ENCODE measurements around the gene TAF1L.
"Not testable (repeated sequence)": the region's sequence is repeated elsewhere in the genome, so short reads cannot be mapped to it uniquely, and the experiment has no call there.

The TAF1L gene, protein sequence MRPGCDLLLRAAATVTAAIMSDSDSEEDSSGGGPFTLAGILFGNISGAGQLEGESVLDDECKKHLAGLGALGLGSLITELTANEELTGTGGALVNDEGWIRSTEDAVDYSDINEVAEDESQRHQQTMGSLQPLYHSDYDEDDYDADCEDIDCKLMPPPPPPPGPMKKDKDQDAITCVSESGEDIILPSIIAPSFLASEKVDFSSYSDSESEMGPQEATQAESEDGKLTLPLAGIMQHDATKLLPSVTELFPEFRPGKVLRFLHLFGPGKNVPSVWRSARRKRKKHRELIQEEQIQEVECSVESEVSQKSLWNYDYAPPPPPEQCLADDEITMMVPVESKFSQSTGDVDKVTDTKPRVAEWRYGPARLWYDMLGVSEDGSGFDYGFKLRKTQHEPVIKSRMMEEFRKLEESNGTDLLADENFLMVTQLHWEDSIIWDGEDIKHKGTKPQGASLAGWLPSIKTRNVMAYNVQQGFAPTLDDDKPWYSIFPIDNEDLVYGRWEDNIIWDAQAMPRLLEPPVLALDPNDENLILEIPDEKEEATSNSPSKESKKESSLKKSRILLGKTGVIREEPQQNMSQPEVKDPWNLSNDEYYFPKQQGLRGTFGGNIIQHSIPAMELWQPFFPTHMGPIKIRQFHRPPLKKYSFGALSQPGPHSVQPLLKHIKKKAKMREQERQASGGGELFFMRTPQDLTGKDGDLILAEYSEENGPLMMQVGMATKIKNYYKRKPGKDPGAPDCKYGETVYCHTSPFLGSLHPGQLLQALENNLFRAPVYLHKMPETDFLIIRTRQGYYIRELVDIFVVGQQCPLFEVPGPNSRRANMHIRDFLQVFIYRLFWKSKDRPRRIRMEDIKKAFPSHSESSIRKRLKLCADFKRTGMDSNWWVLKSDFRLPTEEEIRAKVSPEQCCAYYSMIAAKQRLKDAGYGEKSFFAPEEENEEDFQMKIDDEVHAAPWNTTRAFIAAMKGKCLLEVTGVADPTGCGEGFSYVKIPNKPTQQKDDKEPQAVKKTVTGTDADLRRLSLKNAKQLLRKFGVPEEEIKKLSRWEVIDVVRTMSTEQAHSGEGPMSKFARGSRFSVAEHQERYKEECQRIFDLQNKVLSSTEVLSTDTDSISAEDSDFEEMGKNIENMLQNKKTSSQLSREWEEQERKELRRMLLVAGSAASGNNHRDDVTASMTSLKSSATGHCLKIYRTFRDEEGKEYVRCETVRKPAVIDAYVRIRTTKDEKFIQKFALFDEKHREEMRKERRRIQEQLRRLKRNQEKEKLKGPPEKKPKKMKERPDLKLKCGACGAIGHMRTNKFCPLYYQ (N-terminal part only)

DNA sequence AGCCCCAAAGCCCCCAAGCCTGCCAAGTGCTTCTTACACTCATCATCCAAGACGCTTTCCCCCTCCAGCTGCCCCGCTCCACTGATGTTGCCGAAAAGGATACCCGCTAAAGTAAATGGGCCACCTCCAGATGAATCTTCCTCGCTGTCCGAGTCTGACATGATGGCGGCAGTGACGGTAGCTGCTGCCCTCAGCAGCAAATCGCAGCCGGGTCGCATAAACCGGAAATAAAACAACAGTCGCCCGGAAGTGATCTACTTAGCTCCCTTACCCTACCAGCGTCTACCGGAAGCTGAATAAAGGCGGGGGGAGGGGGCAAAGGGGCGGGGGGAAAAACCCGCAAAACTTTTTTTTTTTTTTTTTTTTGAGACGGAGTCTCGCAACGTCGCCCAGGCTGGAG lies at the start of gene TAF1L:
TAF1L (minus strand) TSS at position 308 of the 400 bp plus-strand sequence; CDS start at position 218, 90 bp downstream.
- no peak for DNase-seq (ENCODE audit: low read depth in 2 of 2)

DNA sequence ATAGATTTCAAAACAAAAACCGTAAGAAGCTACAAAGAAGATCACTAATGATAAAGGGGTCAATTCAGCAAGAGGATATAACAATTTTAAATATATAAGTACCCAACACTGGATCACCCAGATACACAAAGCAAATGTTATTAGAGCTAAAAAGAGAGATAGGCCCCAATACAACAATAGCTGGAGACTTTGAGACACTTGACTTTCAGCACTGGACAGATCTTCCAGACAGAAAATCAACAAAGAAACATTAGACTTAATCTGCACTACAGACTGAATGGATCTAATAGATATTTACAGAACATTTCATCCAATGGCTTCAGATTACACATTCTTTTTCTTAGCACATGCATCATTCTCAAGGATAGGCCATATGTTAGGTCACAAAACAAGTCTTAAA lies 46.3 kb upstream of the TAF1L start:
- DNase-seq (ENCODE audit: low read depth in 2 of 2) = no peak

DNA sequence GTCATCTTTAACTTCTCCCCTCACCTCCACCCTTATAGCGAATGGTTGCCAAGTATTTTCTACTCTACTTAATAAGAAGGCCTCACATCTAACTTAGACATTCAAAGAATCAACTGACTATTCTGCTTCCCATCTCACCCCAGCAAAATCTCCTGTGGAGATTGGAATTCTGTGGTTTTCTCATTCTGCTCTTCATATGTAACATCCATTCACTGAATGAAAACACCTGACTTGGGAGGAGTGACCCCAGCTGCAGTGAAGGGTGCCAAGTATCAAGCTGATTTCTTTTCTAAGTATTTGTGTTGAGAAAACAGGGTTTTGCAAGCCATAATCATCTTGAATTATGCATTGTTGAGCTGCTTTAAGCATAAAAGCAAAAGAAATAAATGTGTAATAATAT lies 42.5 kb upstream of the TAF1L start:
- no peak for DNase-seq (ENCODE audit: low read depth in 2 of 2)

DNA sequence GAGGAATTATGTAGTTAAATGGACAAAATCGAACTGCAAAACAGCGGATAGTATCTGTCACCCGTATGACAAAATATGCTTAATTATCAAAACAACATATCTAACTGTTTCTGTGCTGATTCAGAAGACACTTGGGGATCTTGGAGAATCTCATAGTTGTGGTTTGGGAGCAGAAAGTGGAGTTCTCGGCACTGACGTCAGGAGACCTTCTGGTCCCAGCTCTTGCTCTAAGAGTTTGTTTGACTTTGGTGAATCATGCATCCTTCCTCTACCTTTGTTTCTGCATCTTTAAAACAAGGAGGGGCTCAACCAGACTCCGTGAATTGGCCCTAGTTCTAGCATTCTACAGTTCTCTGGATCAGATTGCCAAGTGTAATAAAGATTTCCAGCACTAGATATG lies 37.0 kb upstream of the TAF1L start:
- no peak for DNase-seq (ENCODE audit: low read depth in 2 of 2)

DNA sequence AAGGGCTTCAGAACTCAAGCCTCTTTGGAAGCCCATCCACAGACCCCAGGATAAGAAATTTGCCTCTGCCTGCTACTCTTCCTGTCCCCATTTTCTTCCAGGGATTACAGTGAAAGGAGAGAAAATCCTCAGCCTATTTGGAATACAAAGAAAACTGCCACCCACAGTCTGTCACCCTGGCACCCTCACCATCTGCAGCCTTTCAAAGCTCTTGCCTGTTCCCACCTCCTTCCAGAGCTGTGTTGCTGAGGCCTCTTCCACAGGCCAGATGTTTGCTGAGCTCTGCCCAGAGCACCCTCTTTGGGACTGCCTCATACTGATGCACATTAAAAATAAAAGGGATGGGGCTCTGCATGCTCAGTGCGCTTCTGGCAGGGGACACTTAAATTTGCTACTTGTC lies 35.9 kb upstream of the TAF1L start:
- DNase-seq (ENCODE audit: low read depth in 2 of 2) = no peak

DNA sequence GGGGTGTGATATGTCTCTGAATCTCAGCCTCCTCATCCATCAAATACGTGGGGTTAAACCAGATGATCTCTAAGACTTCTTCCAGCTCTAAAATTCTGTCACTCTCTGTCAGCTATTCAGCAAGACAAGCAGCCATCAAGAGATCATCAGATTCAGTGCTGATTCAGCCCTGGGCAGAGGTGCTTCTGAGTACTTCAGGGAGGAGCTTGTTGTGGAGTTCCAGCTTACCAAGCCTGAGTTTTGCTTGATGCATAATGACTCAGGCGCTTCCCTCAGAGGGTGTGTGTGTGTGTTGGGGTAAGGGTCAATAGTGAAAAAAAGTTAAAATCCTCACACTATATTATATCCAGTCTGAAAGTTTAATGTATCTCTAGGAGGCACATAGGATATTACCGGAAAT lies 29.6 kb upstream of the TAF1L start:
- DNase-seq (ENCODE audit: low read depth in 2 of 2) = no peak

DNA sequence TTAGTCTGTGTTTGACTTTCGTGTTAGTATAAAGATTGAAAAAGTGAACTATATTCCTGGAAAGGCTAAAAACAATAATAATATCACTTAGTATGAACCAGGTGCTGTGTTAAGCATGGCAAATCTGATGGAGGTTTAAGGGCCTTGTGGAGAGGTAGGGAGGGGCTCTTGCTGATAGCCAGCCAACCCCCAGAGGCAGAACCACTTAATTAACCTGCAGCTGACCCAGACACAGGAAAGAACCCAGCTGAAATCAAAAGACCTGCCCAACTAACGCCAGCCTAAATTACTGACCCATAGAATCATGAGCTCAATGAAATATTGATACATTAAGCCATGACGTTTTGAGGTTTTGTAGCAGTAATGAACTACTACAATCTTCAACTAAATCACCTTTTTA lies 28.3 kb upstream of the TAF1L start:
- DNase-seq (ENCODE audit: low read depth in 2 of 2) = no peak

DNA sequence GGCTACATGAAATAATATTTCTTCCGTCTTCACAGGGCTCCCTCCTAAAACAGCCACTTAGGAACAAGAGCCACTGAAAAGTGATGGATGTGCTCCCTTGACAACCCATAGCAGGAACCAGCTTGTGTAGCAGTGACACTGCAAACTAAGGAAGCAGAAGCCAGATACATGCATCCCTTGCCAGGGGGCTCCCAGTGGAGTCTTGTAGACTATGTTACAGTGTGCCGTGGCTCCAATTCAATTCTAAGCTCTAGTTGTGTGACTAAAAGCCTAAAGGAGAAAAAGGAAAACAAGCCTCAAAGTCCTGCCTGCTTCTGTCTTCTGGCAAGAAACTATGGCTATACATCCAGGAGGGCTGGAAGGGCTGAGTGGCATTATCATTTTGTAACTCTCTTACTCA lies 12.2 kb upstream of the TAF1L start:
- DNase-seq (ENCODE audit: low read depth in 2 of 2) = no peak

DNA sequence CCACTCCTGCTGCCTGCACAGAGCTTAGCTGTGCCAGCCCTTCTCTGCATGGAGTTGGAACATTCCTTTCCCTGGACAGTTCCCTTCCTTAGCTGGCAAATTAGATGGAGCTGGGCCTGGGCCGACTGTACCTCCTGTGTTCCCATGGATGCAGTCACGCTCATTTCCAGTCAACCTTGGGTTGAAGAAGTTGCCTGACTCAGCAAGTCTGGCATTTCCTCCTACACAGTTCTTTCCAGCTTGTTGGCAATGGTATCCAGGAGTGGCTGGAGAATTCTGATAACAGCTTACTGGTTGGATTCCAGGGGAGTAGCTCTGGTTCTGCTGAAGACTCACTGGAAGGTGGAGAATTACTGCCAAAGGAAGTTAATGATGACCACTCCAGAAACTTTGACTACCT lies 9.2 kb upstream of the TAF1L start:
- DNase-seq (ENCODE audit: low read depth in 2 of 2) = no peak

DNA sequence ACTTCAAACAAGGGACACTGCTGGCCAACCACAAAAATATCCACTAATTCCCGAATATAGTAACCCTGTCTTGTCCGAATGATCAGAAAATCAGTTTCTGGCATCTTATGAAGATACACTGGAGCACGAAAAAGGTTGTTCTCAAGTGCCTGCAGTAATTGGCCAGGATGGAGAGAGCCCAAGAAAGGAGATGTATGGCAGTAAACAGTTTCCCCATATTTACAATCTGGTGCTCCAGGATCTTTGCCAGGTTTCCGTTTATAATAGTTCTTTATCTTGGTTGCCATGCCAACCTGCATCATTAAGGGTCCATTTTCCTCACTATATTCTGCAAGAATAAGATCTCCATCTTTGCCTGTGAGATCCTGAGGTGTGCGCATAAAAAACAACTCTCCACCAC lies 2.3 kb downstream of the TAF1L start:
- DNase-seq (ENCODE audit: low read depth in 2 of 2) = not testable (repeated sequence)

DNA sequence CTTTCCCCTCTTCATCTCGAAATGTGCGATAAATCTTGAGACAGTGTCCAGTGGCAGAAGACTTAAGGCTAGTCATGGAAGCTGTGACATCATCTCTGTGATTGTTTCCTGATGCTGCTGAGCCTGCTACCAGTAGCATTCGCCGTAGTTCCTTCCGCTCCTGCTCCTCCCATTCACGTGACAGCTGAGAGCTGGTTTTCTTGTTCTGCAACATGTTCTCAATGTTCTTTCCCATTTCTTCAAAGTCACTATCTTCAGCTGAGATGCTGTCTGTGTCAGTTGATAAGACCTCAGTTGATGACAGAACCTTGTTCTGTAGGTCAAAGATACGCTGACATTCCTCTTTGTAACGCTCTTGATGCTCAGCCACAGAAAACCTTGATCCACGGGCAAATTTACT lies 3.5 kb downstream of the TAF1L start:
- DNase-seq (ENCODE audit: low read depth in 2 of 2) = no peak

DNA sequence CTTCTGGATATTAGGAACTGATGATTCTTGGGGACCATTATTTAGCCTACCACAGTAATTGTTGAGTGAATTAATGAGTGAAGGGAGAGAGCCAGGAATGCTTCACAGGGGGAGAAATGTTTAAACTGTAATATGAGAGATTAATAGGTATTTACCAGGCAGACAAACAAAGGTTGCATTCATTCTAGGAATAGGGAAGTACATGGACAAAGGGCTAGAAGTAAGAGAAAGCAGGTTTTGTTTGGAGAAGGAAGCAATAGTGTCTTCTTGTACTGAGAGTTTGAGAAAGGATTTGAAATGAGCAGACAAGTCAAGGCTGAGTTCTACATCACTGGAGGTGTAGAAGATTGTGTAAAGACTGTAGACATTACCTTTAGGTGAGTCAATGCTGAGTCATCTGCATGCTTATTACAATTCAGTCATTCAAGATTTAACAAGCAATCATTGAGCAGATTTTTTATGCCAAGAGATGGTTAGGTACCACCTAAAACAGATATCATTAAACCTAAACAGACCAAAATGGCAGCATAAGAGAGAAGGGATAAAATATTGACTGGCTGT lies 8.0 kb downstream of the TAF1L start:
- no peak for DNase-seq (ENCODE audit: low read depth in 2 of 2)

DNA sequence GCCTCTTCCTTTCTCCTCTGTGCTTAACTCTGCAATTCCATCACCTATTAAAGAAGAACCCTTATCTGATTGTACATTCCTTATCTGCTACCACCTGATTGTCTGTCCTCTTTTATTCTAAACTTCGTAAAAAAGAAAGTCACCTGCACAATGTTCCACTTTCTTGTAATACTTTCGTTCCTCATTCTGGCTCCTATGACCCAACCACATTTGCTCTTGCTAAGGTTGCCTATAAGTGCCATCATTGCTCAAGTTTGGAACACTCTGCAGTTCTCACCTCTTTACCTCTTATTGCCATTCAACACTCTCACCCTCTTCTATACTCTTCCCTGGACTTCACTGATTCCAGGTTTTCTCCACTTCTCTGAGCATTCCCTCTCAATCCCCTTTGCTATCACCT lies 10.1 kb downstream of the TAF1L start:
- DNase-seq (ENCODE audit: low read depth in 2 of 2) = no peak

DNA sequence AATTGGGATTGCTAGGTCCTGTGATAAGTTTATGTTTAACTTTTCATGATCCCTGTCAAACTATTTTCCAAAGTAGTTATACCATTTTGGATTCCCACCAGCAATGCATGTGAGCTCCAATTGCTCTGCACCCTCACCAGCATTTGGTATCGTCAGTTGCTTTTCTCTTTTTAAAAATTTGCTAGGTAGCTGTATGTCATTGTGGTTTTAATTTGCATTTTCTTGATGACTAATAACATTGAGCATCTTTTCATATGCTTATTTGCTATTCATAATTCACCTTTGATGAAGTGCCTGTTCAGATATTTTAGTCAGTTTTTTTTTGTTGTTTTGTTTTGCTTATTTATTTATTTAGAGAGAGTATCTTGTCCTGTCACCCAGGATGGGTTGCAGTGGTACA lies 12.5 kb downstream of the TAF1L start:
- DNase-seq (ENCODE audit: low read depth in 2 of 2) = no peak

DNA sequence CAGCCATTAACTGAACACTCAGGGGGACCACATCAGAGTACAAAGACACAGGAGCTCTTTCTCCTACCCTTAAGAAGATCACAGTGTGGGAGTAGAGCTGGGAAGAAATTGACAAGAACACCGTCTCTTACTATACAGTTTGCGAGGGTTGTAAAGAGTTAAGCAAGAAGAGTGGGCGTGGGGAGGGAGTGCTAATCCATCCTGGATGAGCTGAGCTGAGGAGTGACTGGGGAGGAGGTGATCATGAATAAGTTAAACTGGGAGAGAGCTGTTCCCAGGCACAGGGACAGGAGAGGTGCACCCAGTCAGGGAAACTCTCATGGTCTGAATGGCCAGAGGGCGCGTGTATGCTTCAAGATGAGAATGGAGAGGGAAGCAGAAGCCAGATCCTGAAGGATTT lies 17.2 kb downstream of the TAF1L start:
- DNase-seq (ENCODE audit: low read depth in 2 of 2) = no peak

DNA sequence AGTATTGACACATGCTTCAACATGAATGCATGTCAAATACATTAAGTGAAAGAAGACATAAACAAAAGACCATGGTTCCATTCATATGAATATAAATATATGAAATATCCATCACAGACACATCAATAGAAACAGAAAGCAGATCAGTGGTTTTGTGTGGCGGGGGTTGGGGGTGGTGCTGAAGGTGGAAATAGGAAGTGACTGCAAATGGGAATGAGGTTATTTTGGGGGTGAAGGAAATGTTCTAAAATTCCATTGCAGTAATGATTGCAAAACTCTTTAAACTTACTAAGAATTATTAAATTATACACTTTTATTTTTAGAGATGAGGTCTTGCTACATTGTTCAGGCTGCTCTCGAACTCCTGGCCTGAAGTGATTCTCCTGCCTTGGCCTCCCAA lies 28.7 kb downstream of the TAF1L start:
- DNase-seq (ENCODE audit: low read depth in 2 of 2) = no peak

DNA sequence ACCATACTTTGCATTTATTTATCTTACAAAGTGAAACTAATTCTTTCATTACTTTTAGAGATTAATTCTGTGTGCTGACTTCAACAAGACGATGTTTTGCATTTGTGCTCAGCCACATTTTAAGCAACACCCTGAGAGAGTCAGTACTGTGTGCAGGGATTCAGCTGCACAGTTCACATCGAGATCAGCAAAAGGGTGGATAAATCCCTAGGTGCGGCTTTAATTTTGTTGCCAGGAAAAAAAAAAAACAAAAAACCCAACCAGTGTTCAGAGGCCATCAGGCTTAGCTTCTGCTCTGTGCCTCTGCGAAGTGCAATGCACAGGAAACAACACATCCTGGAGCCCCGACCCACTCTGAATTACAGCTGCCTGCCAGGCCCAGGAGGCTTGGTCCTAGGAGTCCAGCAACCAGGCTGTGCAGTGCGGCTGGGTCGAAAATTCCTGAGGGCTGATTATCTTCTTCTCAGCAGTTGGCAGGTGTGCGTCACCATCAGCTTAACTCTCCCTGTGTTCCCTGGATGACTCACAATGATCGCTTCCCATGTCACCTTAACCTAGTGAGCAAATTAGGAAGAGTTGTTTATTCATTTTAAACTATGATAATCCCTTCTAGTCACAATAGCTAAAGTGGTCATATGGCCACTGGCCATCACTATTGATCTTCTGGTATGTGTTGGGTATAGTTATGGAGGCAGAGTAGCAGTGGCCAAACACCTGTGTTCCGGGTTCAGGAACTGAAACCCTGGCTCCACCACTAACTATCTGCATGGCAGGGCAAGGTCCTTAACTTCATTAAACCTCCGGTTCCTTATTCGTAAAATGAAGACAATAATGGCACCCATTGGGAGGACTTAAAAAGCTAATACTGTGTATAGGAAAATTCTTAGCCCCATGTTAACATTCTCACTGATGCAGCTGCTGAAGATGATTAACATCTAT lies 31.3 kb downstream of the TAF1L start:
- no peak for DNase-seq (ENCODE audit: low read depth in 2 of 2)

DNA sequence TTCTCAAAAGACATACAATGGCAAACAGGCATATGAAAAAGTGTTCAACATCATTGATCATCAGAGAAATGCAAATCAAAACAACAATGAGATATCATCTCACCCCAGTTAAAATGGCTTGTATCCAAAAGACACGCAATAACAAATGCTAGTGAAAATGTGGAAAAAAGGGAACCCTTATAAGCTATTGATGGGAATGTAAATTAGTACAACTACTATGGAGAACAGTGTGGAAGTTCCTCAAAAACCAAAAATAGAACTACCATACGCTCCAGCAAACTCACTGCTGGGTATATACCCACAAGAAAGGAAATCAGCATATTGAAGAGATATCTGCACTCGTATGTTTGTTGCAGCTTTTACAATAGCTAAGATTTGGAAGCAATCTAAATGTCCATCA lies 36.4 kb downstream of the TAF1L start:
- DNase-seq (ENCODE audit: low read depth in 2 of 2) = not testable (repeated sequence)

DNA sequence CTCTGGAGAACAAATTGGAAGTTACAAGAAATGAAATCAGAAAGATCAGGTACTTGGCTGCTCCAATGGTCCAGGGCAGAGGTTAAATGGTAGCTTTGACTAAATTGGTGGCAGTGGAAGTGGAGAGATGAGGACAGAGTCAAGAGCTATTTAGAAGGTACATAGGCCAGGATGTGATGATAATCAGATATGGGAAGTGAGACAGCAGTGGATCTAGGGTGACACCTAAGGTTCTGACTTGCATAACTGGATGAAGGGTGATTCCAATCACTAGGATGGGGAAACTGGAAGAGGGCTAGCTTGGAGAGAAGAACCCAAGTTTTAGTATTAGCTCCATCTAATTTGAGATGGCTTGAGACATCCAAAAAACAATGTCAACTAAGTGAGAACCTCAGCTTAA lies 38.5 kb downstream of the TAF1L start:
- DNase-seq (ENCODE audit: low read depth in 2 of 2) = no peak

DNA sequence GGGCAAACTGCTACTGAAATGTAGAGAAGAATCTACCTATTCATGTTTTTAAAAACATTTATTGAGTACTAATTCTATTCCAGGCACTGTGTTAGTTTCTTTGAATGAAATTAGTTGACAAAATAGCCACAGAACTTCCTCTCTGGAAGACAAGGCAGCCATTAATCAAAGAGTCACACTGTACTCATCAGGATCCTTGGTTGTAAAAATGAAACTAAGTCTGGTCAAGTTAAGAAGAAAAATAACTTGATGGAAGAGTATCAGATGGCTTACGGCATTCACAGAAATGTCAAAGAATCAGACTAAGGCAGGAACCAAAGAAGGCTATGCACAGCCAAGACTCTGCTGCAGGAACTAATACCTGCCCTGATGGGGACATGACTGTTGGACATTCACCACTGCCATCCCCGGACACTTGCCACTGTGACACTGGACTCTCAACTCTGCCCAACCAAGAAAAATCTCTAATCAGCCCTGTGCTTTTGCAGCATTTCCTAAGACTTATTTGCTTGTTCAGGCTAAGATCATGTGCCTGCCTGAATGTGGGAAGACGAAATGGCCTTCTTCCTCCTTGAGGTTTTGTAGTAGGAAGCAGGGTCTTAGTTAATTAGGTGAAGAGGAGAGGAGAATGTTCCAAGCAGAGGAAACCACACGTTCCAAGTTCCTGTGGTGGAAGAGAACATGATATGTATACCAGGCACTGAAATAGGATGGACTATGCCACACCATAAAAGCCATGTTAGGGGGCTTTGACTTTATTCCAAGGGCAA lies 39.2 kb downstream of the TAF1L start:
- DNase-seq (ENCODE audit: low read depth in 2 of 2) = no peak

All from stimulated activated CD4-positive, alpha-beta T cell treated with anti-CD3 and anti-CD28 coated beads, Interleukin-4, amount 100 ng/mL, for 48 hours (primary cell).